ENCODE measurements around the gene LRP5.

DNA sequence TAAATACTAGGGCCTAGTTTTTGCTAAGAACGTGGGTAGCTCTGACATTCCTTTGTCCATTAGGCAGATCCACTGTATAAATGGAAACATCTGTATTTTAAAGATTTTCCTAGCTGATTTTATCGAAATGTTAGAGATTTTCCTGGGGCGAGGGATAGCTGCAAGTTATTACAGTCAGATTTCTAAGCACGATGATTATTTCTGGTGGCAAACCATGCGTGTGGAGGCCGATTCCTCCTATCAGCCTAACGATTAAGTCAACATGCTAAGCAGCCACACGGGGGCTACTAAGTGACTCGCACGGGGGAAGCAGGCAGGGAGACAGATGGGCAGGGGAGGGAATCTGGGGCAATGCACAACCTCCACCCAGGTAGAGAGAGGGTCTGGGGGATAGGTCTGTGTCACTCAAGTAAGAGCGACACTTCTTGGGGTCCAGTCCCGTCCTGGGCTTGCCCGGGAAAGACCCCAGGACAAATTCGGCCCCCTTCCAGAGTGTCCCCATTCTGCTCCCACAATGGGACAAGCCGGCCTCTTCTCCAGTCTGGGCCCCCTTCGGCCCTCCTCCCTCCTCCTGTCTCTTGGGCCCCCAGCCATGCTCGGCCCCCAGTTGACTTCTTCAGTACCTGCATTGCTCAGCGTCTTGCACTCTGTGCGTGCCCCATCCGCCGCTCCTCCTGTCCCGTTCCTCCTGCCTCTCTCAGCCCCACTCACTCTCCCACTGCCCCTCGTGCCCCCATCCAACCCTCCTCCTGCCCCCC, 41.2 kb upstream of the LRP5 start:
- peak in 2 of 3 donors; percentile 21 to 39 for TF ChIP-seq CTCF (IDR thresholded peaks at IDR 0.05)
- TF ChIP-seq POLR2A (IDR thresholded peaks at IDR 0.05): no peak
- TF ChIP-seq EP300 (IDR thresholded peaks at IDR 0.05): no peak

Measured in ovary (tissue), 3 donors.